Femur (tissue), 1 donor: Measurements from ENCODE around the gene ITGA5.

Source experiments
- DNase-seq: peaks from one replicate; pipeline ENCODE4 v3.0.0-alpha.2; 2017

The ITGA5 gene

GRCh38 chr12:54349036-54349435 lies 70.0 kb downstream of the ITGA5 start:
- DNase-seq: no peak
